Activated naive CD4-positive, alpha-beta T cell treated with anti-CD3 and anti-CD28 coated beads for 36 hours (primary cell): ENCODE results near the gene CYP1B1. TPM values are rescaled to one million over a fixed set of nuclear protein-coding genes. Genes with fewer than 3 reads are reported as not detected.

Experiments
- CTCF ChIA-PET: fragments of 350-600 bp; sonication (Branson Sonifier 250); formaldehyde crosslinking; loops from one replicate; lab custom pipeline; 2021; ENCODE audit warnings: antibody characterized with exemption; lab: Charles Lee
- DNase-seq: peaks from one replicate; pipeline ENCODE4 v3.0.0-alpha.2; 2020
- H3K27ac Mint-ChIP-seq: one replicate; pipeline ENCODE4 v1.8.0; 2021; ENCODE audit warnings: mild to moderate bottlenecking, mixed read lengths
- H3K27me3 Mint-ChIP-seq: one replicate; pipeline ENCODE4 v1.8.0; 2021; ENCODE audit warnings: low read depth, mixed read lengths
- H3K36me3 Mint-ChIP-seq: one replicate; pipeline ENCODE4 v1.8.0; 2021; ENCODE audit warnings: low read depth, mixed read lengths
- H3K4me1 Mint-ChIP-seq: one replicate; pipeline ENCODE4 v1.8.0; 2021; ENCODE audit warnings: low read depth, mixed read lengths
- H3K4me3 Mint-ChIP-seq: one replicate; pipeline ENCODE4 v1.8.0; 2021; ENCODE audit warnings: mild to moderate bottlenecking, moderate library complexity, mixed read lengths
- H3K9me3 Mint-ChIP-seq: one replicate; pipeline ENCODE4 v1.8.0; 2021; ENCODE audit warnings: mixed read lengths
- intact Hi-C: fragments of 100-400 bp; cut with micrococcal nuclease; formaldehyde crosslinking; loops from one replicate; pipeline ENCODE4 v1.15.1; 2023
- total RNA-seq, 2 experiments: library from RNA; stranded (reverse); gene quantifications; one replicate each; pipeline ENCODE4 v1.2.3, GENCODE V29; 2021

The CYP1B1 gene
- total RNA-seq, 2 experiments from 2014 or later: 2.4 to 2.5 TPM

- H3K9me3 Mint-ChIP-seq: no peaks in the 10 kb centered on the region
- no peak for DNase-seq
- H3K4me3 Mint-ChIP-seq: no peak overlapping the region
- peaks cover 12% of the 10 kb centered on the region for H3K4me1 Mint-ChIP-seq
- H3K36me3 Mint-ChIP-seq: no peaks in the 10 kb centered on the region
- peaks cover 32% of the 10 kb centered on the region for H3K27me3 Mint-ChIP-seq
- CTCF ChIA-PET: no interaction called here
- intact Hi-C loops: loop anchor here (10.0 kb wide), 2 partner anchors 674 to 676 kb away; no protein-coding TSS in a partner anchor
- H3K27ac Mint-ChIP-seq: no peak overlapping the region
These were observed 5.5 kb downstream of the CYP1B1 start for GRCh38 chr2:38070438-38070837.

GRCh38 chr2:38068234-38068633 lies 7.7 kb downstream of the CYP1B1 start:
- CTCF ChIA-PET: no interaction called here

GRCh38 chr2:38066421-38067115 lies 9.4 kb downstream of the CYP1B1 start:
- no peak overlapping the region for H3K4me3 Mint-ChIP-seq
- H3K4me1 Mint-ChIP-seq: no peaks in the 10 kb centered on the region
- DNase-seq: no peak
- no peak overlapping the region for H3K27ac Mint-ChIP-seq
- peaks cover 8% of the 10 kb centered on the region for H3K27me3 Mint-ChIP-seq
- intact Hi-C loops: loop anchor here (10.0 kb wide), 1 partner anchor 1078 kb away; no protein-coding TSS in a partner anchor
- CTCF ChIA-PET: no interaction called here
- H3K36me3 Mint-ChIP-seq: no peaks in the 10 kb centered on the region
- H3K9me3 Mint-ChIP-seq: no peaks in the 10 kb centered on the region

More at GRCh38 chr2:38068234-38068633, 7.7 kb downstream of the CYP1B1 start:
- no peaks in the 10 kb centered on the region for H3K4me1 Mint-ChIP-seq
- intact Hi-C loops: loop anchor here (10.0 kb wide), 1 partner anchor 1077 kb away; no protein-coding TSS in a partner anchor
- DNase-seq: no peak
- H3K9me3 Mint-ChIP-seq: no peaks in the 10 kb centered on the region
- H3K27ac Mint-ChIP-seq: no peak overlapping the region
- H3K36me3 Mint-ChIP-seq: no peaks in the 10 kb centered on the region
- no peak overlapping the region for H3K4me3 Mint-ChIP-seq
- peaks cover 12% of the 10 kb centered on the region for H3K27me3 Mint-ChIP-seq

GRCh38 chr2:38065502-38066135 lies 10.3 kb downstream of the CYP1B1 start:
- Mint-ChIP-seq H3K9me3 (no peaks in the 10 kb centered on the region), H3K4me1 (no peaks in the 10 kb centered on the region), H3K27ac (no peak overlapping the region), H3K36me3 (no peaks in the 10 kb centered on the region), H3K4me3 (no peak overlapping the region), H3K27me3 (peaks cover 4% of the 10 kb centered on the region)
- DNase-seq: no peak
- intact Hi-C loops: loop anchor here (10.0 kb wide), 1 partner anchor 1079 kb away; no protein-coding TSS in a partner anchor
- CTCF ChIA-PET: no interaction called here

- intact Hi-C loops: loop anchor here (10.0 kb wide), 1 partner anchor 1080 kb away; no protein-coding TSS in a partner anchor
- no peak for DNase-seq
- H3K9me3 Mint-ChIP-seq: no peaks in the 10 kb centered on the region
- peaks cover 4% of the 10 kb centered on the region for H3K27me3 Mint-ChIP-seq
- no peak overlapping the region for H3K27ac Mint-ChIP-seq
- H3K4me1 Mint-ChIP-seq: no peaks in the 10 kb centered on the region
- CTCF ChIA-PET: interaction anchor here (0.7 kb wide), 1 partner anchor 30 kb away, joined by 4 read pairs; no protein-coding TSS in a partner anchor
- H3K4me3 Mint-ChIP-seq: no peak overlapping the region
- H3K36me3 Mint-ChIP-seq: no peaks in the 10 kb centered on the region
These were observed 11.0 kb downstream of the CYP1B1 start for GRCh38 chr2:38064801-38065501.

GRCh38 chr2:38060236-38061018 lies 15.5 kb downstream of the CYP1B1 start:
- DNase-seq: no peak
- peaks cover 19% of the 10 kb centered on the region for H3K4me1 Mint-ChIP-seq
- H3K4me3 Mint-ChIP-seq: no peak overlapping the region
- no peak overlapping the region for H3K27ac Mint-ChIP-seq
- H3K9me3 Mint-ChIP-seq: no peaks in the 10 kb centered on the region
- H3K27me3 Mint-ChIP-seq: peaks cover 4% of the 10 kb centered on the region
- CTCF ChIA-PET: no interaction called here
- H3K36me3 Mint-ChIP-seq: no peaks in the 10 kb centered on the region
- intact Hi-C loops: loop anchor here (10.0 kb wide), 1 partner anchor 1084 kb away; no protein-coding TSS in a partner anchor

- DNase-seq: peak; percentile 27
- peaks cover 2% of the 10 kb centered on the region for H3K27me3 Mint-ChIP-seq
- H3K4me1 Mint-ChIP-seq: peaks cover 19% of the 10 kb centered on the region
- no peak overlapping the region for H3K4me3 Mint-ChIP-seq
- intact Hi-C loops: loop anchor here (1.0 to 5.0 kb wide), 2 partner anchors 21 to 59 kb away; no protein-coding TSS in a partner anchor
- no peaks in the 10 kb centered on the region for H3K36me3 Mint-ChIP-seq
- H3K9me3 Mint-ChIP-seq: no peaks in the 10 kb centered on the region
- CTCF ChIA-PET: no interaction called here
- H3K27ac Mint-ChIP-seq: no peak overlapping the region
These were observed 18.1 kb downstream of the CYP1B1 start for GRCh38 chr2:38057651-38058410.

GRCh38 chr2:38056216-38056615 lies 19.7 kb downstream of the CYP1B1 start:
- H3K9me3 Mint-ChIP-seq: no peaks in the 10 kb centered on the region
- no peak for DNase-seq
- intact Hi-C loops: loop anchor here (5.0 kb wide), 1 partner anchor 61 kb away; no protein-coding TSS in a partner anchor
- H3K36me3 Mint-ChIP-seq: no peaks in the 10 kb centered on the region
- no peak overlapping the region for H3K27ac Mint-ChIP-seq
- peaks cover 19% of the 10 kb centered on the region for H3K4me1 Mint-ChIP-seq
- CTCF ChIA-PET: no interaction called here
- no peak overlapping the region for H3K4me3 Mint-ChIP-seq
- no peaks in the 10 kb centered on the region for H3K27me3 Mint-ChIP-seq

GRCh38 chr2:38045811-38046210 lies 30.1 kb downstream of the CYP1B1 start:
- intact Hi-C loops: no loop called here
- no peaks in the 10 kb centered on the region for H3K9me3 Mint-ChIP-seq

GRCh38 chr2:38039121-38039910 lies 36.6 kb downstream of the CYP1B1 start:
- CTCF ChIA-PET: interaction anchor here (0.7 kb wide), 1 partner anchor 35 kb away, joined by 5 read pairs; no protein-coding TSS in a partner anchor
- Mint-ChIP-seq H3K27me3 (peaks cover 46% of the 10 kb centered on the region), H3K4me3 (no peak overlapping the region), H3K27ac (no peak overlapping the region), H3K36me3 (no peaks in the 10 kb centered on the region), H3K4me1 (peaks cover 16% of the 10 kb centered on the region), H3K9me3 (no peaks in the 10 kb centered on the region)
- DNase-seq: no peak
- intact Hi-C loops: no loop called here

More at GRCh38 chr2:38045811-38046210, 30.1 kb downstream of the CYP1B1 start:
- no peak for DNase-seq
- CTCF ChIA-PET: interaction anchor here (0.7 kb wide), 1 partner anchor 10 kb away, joined by 4 read pairs; no protein-coding TSS in a partner anchor
- no peak overlapping the region for H3K4me3 Mint-ChIP-seq
- H3K36me3 Mint-ChIP-seq: no peaks in the 10 kb centered on the region
- peaks cover 6% of the 10 kb centered on the region for H3K27me3 Mint-ChIP-seq
- no peaks in the 10 kb centered on the region for H3K4me1 Mint-ChIP-seq
- no peak overlapping the region for H3K27ac Mint-ChIP-seq
